HL-60 (cell line): ENCODE results near the gene KCTD8.

Experiments used
- DNase-seq, 2 experiments: peaks; one replicate each; pipeline ENCODE4 v3.0.0-alpha.2; 2010 to 2020; ENCODE audit warnings: low read depth in 1 of 2, low spot score in 1 of 2
- H3K27ac ChIP-seq: fragments of 250-450 bp; sonication (Bioruptor Pico); replicated peaks from 2 replicates; pipeline ENCODE4 v1.5.1; 2020; ENCODE audit warnings: mild to moderate bottlenecking, moderate library complexity
- H3K27me3 ChIP-seq: fragments of 250-450 bp; sonication (Bioruptor Pico); 2 replicates; pipeline ENCODE4 v1.5.1; 2021; ENCODE audit warnings: mild to moderate bottlenecking, moderate library complexity; ENCODE audit not compliant: insufficient read depth, poor library complexity, severe bottlenecking
- H3K4me3 ChIP-seq: replicated peaks from 2 replicates; pipeline ENCODE4 v1.5.1; 2011; ENCODE audit warnings: mild to moderate bottlenecking, control low read depth, low read length; ENCODE audit not compliant: insufficient read depth
- GABPA ChIP-seq: IDR thresholded peaks from 2 replicates; pipeline ENCODE4 v1.6.1; 2012; ENCODE audit warnings: low read depth
- POLR2AphosphoS5 ChIP-seq: IDR thresholded peaks from 2 replicates; pipeline ENCODE4 v1.6.1; 2012; ENCODE audit warnings: low read depth
- SPI1 ChIP-seq: IDR thresholded peaks from 2 replicates; pipeline ENCODE4 v1.6.1; 2012; ENCODE audit warnings: low read depth, mild to moderate bottlenecking, borderline replicate concordance
- TF ChIP-seq, protein P1 (sequence below): IDR thresholded peaks from 2 replicates; pipeline ENCODE4 v1.6.1; 2012; ENCODE audit warnings: low read depth; ENCODE audit not compliant: insufficient replicate concordance
- TF ChIP-seq, protein P2 (sequence below): IDR thresholded peaks from one replicate; pipeline ENCODE4 v1.5.1; 2011; ENCODE audit warnings: low read length, control low read depth, inconsistent platforms; ENCODE audit not compliant: insufficient read depth

KCTD8 gene

DNA sequence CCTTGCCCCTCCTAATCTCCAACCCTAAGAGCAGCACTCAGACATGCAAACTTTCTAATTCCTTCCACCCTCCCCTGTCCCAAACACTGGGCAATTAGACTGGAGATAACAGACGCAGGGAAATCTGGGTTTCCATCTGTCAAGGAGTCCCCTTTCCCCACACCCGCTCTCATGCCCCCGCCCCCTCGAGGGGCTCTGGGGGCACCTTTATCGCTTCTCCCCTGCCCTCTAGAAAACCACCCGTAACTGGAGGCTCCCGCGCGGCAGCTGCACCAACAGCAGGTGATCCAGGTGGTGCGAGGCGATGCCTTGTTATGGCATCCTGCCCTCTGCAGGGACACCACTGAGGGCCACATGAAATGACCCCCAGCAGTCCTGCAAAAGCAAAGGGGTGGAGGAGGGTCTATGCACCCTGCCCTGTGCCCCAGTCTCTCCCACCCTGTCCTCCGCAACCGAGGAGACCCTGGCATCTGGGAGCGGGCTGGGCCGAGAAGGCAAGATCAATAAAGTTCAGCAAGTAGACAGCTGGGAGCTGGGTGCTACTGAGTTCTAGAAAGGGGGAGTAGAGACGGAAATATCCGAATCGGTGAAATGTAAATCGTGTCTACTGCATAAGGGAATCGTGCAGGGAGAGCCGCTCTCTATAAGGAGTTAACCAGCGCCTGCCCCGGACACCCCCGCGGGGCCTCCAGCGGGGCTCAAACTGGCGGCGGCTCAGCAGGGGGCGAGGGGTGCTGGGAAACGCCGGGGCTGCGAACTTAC is 1.6 kb downstream of the KCTD8 start:
- Histone ChIP-seq H3K27ac (no peak overlapping the region), H3K4me3 (no peak overlapping the region), H3K27me3 (peaks cover 49% of the 10 kb centered on the region)
- TF ChIP-seq GABPA (no peak), SPI1 (no peak), POLR2AphosphoS5 (no peak)
- TF ChIP-seq, protein P1, sequence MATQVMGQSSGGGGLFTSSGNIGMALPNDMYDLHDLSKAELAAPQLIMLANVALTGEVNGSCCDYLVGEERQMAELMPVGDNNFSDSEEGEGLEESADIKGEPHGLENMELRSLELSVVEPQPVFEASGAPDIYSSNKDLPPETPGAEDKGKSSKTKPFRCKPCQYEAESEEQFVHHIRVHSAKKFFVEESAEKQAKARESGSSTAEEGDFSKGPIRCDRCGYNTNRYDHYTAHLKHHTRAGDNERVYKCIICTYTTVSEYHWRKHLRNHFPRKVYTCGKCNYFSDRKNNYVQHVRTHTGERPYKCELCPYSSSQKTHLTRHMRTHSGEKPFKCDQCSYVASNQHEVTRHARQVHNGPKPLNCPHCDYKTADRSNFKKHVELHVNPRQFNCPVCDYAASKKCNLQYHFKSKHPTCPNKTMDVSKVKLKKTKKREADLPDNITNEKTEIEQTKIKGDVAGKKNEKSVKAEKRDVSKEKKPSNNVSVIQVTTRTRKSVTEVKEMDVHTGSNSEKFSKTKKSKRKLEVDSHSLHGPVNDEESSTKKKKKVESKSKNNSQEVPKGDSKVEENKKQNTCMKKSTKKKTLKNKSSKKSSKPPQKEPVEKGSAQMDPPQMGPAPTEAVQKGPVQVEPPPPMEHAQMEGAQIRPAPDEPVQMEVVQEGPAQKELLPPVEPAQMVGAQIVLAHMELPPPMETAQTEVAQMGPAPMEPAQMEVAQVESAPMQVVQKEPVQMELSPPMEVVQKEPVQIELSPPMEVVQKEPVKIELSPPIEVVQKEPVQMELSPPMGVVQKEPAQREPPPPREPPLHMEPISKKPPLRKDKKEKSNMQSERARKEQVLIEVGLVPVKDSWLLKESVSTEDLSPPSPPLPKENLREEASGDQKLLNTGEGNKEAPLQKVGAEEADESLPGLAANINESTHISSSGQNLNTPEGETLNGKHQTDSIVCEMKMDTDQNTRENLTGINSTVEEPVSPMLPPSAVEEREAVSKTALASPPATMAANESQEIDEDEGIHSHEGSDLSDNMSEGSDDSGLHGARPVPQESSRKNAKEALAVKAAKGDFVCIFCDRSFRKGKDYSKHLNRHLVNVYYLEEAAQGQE = no peak
- TF ChIP-seq, protein P2, sequence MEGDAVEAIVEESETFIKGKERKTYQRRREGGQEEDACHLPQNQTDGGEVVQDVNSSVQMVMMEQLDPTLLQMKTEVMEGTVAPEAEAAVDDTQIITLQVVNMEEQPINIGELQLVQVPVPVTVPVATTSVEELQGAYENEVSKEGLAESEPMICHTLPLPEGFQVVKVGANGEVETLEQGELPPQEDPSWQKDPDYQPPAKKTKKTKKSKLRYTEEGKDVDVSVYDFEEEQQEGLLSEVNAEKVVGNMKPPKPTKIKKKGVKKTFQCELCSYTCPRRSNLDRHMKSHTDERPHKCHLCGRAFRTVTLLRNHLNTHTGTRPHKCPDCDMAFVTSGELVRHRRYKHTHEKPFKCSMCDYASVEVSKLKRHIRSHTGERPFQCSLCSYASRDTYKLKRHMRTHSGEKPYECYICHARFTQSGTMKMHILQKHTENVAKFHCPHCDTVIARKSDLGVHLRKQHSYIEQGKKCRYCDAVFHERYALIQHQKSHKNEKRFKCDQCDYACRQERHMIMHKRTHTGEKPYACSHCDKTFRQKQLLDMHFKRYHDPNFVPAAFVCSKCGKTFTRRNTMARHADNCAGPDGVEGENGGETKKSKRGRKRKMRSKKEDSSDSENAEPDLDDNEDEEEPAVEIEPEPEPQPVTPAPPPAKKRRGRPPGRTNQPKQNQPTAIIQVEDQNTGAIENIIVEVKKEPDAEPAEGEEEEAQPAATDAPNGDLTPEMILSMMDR = no peak
- no peak for DNase-seq

DNA sequence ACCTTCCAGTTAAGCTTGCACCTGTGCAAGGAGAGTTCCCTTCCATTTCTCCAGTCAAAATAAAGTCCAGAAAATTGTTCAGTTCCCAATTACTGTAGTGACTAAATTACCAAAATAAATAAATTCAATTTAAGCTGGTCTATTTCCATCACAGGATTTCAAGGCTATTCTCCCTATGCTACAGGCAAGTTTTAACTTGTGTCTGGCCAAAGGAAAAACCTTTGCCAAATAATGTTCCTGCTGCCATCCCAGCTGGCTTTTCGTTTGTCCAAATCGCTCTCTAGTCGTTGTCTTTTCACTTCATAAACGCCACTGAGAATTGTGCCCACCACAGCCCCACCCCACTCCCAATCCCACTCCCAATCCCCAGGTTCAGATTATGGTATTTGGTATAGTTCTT is 2.4 kb downstream of the KCTD8 start:
- Histone ChIP-seq H3K4me3 (no peak overlapping the region), H3K27ac (no peak overlapping the region)

DNA sequence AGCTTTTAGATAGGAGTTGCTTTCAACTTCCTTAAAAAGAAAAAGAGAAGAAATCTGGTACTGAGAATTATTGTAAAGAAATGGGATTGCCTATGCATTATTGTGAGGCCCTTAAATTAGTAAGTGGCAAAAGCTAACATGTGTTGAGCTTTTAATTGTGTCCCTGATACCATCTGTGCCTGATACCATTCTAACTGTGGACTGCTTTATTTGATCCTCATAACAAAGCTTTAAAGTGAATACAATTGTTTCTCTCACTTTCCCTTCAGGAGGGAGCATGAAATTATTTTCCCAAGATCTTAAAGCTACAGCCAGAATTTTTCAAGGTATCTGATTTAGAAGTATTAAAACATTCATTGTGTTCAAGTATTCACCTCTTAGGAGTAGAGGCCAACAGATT is 9.9 kb downstream of the KCTD8 start:
- no peak overlapping the region for H3K27ac ChIP-seq
- no peak overlapping the region for H3K4me3 ChIP-seq
- H3K27me3 ChIP-seq = no peaks in the 10 kb centered on the region
- no peak for DNase-seq
- TF ChIP-seq SPI1 (no peak), POLR2AphosphoS5 (no peak), GABPA (no peak)
- TF ChIP-seq, protein P1 = no peak
- TF ChIP-seq, protein P2 = no peak

More for the DNA sequence above, 2.4 kb downstream of the KCTD8 start:
- H3K27me3 ChIP-seq = peaks cover 49% of the 10 kb centered on the region
- TF ChIP-seq GABPA (no peak), POLR2AphosphoS5 (no peak), SPI1 (no peak)
- TF ChIP-seq, protein P2 = no peak
- TF ChIP-seq, protein P1 = no peak
- DNase-seq = no peak
